Forelimb muscle (tissue), 1 donor: ENCODE results near the gene NGRN. TPM values are rescaled to one million over a fixed set of nuclear protein-coding genes. Genes with fewer than 3 reads are reported as not detected.
"Not testable (repeated sequence)": the region's sequence is repeated elsewhere in the genome, so short reads cannot be mapped to it uniquely, and the experiment has no call there.

Experiments
- DNase-seq: peaks from one replicate; pipeline ENCODE4 v3.0.0-alpha.2; 2013; ENCODE audit warnings: low read depth
- polyA plus RNA-seq: library from polyadenylated mRNA; unstranded; fragments of 120-200 nt; gene quantifications from one replicate; pipeline ENCODE4 v1.2.1, GENCODE V29; 2013; ENCODE audit not compliant: insufficient read length

NGRN gene
- polyA plus RNA-seq, 1 donor = 105 TPM

DNA sequence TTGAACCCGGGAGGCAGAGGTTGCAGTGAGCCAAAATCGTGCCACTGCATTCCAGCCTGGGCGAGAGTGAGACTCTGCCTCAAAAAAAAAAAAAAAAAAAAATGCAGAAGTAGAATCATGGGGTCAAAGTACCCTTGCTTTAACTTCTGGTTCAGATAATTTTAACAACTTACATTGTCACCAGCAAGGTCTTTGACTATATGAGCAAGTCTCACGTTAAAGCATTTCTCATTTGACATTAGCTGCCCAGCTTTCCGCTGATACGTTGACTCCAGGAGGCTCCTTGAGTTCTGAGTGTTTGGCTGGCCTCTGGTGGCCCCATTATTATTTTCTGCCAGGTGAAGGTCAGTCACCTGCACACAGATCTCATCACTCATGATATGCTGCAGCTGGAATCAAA lies 16.2 kb downstream of the NGRN start:
- DNase-seq = not testable (repeated sequence)

- DNase-seq = no peak
These were observed 21.2 kb downstream of the NGRN start for GRCh38 chr15:90286678-90287077.

- no peak for DNase-seq
These were observed 21.6 kb downstream of the NGRN start for GRCh38 chr15:90287101-90287500.

DNA sequence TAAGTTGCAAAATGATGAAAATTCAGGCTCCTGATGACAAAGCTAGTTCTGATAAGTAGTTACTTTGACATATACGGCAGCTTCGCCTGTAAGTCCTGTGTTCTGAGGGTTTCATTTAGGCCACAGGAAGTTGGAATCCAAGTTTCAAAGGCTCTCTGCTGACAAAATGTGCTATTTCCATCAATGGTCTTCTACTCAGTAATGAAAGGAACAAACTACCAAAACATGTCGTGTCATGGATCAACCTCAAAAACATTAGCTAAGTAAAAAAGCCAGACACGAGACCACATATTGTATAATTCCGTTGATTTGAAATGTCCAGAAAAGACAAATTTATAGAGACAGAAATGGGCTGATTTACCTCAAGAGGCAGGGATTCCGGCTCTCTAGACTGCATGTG lies 22.5 kb downstream of the NGRN start:
- no peak for DNase-seq

GRCh38 chr15:90291679-90292356 lies 26.3 kb downstream of the NGRN start:
- no peak for DNase-seq

DNA sequence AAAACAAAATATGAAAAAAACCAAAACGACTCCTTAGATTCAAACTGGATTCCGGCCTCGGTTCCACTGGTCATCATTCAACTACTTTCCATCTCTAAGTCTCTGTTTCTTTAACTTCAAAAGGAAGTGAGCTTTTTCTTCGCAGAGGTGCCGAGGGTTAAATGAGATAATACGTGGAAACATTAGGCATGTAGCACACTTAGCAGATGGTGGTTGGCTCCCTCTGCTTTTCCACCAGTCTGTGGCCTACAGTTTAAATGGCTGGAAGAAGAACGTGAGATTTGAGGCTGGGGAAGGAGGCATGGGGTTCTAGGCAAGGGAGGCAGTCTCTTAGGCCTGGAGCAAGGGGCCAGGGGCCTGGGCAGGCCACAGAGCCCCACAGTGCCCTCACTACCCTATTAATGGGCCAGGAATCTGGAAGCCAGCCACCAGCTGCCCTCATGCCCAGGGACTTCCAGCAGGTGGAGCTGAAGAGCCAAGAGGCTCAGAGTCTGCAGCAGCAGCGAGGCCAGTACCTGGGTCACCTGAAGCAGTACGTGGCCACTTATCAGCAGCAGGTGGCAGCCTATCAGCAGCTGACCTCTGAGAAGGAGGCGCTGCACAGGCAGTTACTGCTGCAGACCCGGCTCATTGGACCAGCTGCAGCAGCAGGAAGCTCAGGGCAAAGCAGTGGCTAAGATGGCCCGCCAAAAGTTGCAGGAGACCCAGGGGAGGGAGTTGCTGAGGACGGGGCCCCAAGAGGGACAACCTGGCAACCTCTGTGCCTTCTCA lies 27.8 kb downstream of the NGRN start:
- DNase-seq = not testable (repeated sequence)

GRCh38 chr15:90294159-90294558 lies 28.7 kb downstream of the NGRN start:
- DNase-seq = no peak

DNA sequence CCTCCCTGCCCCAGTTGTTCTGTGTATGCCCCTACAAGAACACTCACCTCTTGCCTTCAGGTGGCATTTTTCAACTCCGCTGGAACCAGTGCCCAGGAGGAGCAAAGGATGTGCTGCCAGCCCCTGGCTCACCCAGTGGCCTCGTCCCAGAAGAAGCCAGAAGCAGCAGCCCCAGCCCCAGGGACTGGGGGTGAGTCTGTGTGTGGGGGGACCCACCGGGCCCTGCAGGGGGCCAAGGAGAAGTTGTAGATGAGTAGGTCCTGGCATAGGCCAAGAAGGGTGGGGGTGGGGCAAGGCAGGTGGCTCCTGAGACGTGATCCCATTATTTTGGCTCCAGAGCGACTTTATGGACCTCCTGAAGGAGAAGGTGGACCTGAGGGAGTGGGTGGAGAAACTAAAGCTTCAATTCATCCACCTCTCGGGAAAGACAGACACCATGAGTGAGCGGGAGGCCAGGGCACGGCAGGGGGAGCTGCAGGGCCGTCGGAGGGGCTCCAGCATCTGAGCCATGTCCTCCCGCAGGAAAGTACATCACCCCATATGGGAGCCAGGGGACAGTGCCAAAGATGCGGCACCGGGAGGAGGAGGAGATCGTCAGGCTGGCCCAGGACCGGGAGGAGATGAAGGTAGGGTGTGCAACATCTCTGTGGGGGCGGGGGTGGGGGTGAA lies 29.3 kb downstream of the NGRN start:
- DNase-seq = no peak

DNA sequence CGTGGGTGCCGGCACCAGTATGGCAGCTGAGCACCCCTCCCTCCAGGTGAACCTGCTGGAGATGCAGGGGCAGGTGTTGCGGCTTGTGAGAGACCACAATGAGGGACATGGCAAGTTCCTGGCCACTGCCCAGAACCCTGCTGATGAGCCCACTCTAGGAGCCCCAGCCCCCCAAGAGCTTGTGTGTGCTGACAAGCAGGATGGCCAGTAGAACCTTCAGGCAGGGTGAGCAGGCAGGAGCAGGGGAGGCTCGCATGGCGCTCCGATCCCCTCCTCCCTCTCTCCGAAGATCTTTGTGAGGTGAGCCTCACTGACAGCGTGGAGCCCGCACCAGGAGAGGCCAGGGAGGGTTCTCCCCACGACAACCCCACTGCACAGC lies 29.8 kb downstream of the NGRN start:
- no peak for DNase-seq

- not testable (repeated sequence) for DNase-seq
These were observed 30.9 kb downstream of the NGRN start for GRCh38 chr15:90296316-90296884.

- no peak for DNase-seq
These were observed 31.5 kb downstream of the NGRN start for GRCh38 chr15:90297021-90297420.

- no peak for DNase-seq
These were observed 35.1 kb downstream of the NGRN start for GRCh38 chr15:90300541-90300940.

DNA sequence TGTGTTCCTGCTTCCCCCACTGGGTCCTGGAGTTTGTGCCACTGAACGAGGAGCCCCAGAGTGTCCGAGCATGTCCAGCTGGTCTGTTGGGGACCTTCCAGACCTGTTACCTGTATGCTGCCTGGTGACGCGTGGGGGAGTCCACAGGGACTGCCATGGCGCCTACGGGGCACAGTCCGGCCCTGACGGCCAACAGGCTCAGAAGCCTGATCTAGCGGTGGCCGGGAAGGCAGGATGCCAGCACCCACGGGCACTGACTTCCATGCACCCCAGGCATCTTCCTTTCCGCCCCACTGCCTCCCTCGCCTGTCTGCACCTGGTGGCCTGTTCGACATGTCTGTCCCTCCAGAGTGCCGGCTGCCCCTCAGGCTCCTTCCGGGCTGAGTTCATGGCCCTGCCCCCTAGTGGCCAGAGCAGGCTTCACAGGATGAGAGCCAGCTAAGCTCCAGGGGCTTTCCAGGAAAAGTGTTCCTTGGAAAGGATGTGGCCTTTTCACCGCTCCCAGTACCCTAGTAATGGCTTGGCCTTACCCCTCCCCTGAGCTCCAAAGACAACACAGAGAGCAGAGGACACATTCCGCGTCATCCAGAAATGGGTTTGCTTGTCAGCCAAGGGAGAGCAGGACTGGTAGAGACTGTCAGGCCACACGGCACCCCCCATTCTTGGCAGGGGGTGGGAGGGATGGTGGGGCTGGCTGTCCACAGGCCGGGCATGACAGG lies 35.7 kb downstream of the NGRN start:
- no peak for DNase-seq

GRCh38 chr15:90301707-90302300 lies 36.3 kb downstream of the NGRN start:
- DNase-seq = no peak

- not testable (repeated sequence) for DNase-seq
These were observed 39.9 kb downstream of the NGRN start for GRCh38 chr15:90305355-90305754.

DNA sequence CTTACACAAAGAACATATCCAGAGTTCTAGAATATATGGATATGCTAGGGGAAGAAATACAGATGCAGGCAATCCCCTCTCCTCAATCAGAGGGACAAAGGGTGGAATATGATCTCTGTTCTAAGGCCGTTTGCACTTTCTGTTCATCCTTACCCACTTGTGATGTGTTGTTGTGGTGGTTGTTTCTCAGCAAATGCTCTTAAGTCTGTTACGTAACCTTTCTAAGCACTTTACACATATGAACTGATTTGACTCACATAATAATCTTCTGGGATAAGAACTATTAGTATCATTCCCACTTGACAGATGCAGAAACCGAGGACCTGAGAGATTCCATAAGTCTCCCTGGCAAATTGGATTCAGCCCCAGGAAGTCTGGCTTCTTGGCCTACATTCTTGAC lies 40.5 kb downstream of the NGRN start:
- DNase-seq = no peak

- no peak for DNase-seq
These were observed 41.1 kb downstream of the NGRN start for GRCh38 chr15:90306560-90306959.

DNA sequence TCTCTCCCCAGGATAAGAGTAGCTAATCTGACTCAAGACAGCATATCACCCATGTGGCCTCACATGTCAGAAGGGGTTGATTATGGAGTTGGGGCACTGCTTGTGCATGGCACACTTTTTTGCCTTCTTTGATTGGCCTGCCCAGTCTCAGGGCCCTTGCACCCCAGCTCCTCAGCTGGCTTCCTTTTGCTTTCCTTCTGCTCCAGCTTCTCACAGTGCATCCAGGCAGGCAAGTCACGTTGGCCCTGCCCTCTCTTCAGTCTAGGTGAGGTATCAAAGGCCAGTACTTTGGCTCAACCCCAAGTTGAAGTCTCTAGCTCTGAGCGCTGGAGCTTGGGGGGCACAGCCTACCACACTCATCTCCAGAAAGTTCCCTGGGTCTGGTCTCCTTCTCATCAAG lies 42.2 kb downstream of the NGRN start:
- no peak for DNase-seq

DNA sequence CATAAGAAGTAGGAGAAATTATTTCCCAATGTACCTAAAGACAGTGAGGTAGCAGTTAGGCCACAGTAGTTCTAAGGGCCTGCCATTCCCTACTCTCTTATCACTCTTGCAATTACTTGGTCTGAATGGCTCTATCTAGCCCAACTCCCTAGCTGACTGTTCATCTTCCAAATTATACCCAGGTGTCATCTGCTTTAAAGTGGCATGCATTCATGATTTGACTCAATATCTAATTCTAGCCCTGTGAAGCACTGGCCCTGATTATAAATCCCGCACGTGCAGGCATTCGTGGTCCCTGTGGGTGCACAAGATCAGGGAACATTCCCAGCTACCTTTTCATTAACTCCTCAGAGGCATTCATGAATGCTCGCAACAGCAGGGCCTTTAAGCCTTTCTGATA lies 43.5 kb downstream of the NGRN start:
- no peak for DNase-seq

DNA sequence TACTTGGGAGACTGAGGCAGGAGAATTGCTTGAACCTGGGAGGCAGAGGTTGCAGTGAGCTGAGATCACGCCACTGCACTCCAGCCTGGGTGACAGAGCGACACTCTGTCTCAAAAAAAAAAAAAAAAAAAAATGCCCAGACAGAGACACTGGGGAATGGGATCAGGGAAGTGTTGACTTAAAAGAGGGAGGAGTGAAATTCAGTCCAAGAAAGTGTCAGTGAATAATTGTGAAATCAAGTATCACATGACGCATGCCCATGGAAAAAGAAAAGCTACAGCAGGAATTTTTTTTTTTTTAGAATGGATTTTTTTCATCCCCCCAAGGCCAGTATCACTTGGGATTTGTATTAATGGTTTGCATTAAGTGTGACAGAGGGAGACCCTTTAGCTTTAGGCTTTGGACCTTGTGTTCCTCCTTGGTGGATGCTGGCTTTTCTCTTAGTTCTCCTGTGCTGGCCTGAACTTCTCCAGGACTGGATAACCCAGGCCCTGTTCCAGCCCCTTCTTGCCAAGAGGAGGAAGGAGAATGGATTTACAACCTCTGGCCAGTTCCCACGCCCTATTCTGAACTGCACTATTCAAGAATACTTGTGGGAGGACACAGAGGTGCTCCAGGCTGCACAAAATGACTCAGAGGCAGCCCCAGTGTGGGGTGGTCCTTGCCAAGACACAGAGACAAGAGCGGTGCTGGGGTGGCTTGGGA lies 50.0 kb downstream of the NGRN start:
- DNase-seq = no peak

GRCh38 chr15:90316139-90316538 lies 50.7 kb downstream of the NGRN start:
- DNase-seq = no peak
